ENCODE measurements around the gene METAP1D.
"Not testable (repeated sequence)": the region's sequence is repeated elsewhere in the genome, so short reads cannot be mapped to it uniquely, and the experiment has no call there.

Gene METAP1D

DNA sequence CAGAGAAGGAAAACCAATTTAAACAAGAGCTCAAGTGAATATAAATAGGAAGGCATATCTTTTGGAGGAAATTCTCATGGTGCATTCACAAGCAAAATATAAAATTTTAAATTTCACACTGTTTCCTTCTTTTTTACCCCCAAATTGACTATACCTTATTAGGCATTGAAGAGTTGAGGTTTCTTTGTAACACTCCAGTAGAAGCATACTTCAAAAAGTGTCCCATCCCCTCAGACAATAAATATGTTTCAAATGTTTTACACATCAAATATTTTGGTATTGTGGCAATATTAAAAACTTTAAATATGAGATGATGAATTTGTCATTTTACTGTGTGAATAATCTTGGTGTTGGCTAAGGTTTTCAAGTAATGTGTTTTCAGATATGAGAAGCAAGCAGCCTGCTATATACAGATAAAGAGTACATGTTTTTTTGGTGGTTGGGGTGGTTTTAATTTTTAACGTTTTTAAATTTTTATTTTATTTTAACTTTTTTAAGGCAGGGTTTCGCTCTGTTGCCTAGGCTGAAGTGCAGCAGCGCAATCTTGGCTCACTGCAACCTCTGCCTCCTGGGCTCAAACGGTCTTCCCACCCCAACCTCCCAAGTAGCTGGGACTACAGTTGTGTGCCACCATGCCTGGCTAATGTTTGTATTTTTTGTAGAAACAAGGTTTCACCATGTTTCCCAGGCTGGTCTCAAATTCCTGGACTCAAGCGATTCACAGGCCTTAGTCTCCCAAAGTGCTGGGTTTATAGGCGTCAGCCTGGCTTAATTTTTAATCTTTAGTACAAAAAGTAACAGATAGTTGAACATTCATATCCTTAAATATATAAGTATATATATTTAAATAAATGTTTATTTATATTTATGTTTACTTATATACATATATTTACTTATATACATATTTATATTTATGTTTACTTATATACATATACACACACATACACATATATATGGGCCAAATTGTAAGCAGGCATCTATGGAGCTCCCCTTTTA lies 49.1 kb downstream of the METAP1D start:
- no peak for DNase-seq (ENCODE audit: low spot score)

DNA sequence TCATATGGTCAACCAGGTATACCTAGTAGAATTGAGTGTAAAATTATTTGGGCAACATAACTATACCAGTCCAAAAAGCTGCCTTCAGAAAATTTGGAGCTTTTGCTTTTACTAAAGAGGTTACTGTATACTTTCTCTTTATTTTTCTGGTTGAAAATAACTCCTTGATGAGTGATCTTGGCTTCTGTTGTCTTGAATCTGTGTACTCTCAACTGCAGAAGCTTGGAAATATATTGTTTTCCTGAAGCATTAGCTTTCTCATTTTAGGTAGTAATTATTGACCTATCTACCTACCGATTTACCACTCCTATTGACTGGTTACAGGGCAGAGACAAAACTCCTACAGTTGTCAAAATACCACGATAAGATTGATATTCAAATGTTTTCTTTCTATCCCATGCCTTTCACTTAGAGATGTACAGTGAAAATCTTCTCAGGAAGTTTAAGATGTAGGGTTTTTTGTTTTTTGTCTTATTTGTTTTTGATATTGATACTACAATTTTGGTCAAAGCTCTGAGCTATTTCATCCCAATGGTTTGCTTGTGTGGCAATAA lies 49.9 kb downstream of the METAP1D start:
- no peak for DNase-seq (ENCODE audit: low spot score)

DNA sequence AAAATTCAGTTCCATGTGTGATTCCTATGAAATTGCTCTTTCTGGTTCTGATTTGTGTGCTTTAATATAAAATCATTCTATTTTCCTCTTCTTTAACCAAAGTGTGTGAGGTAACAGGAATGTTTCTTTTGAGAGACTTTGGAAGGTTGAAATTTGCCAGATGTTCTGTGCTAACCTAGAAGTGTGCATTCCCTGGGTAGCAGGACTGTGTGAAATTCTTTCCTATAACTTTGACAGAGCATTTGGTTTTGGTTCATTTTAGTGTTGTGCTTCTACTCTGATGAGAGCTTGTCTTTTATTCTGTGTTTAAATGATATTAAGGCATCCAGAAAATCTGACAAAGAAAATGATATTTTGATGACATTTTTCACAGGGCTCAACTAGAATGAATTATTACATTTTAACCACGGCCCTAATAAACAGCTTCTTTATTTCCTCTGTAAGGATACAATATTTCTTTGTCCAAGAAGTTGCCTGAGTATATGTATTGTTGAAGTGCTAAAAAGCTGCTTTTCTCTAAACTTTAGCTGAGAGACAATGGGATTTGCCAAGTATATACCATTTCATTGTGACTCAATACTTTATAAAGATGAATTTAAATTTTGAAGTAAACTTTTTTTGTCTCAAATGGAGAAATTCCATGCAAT lies 50.8 kb downstream of the METAP1D start:
- DNase-seq (ENCODE audit: low spot score): no peak

DNA sequence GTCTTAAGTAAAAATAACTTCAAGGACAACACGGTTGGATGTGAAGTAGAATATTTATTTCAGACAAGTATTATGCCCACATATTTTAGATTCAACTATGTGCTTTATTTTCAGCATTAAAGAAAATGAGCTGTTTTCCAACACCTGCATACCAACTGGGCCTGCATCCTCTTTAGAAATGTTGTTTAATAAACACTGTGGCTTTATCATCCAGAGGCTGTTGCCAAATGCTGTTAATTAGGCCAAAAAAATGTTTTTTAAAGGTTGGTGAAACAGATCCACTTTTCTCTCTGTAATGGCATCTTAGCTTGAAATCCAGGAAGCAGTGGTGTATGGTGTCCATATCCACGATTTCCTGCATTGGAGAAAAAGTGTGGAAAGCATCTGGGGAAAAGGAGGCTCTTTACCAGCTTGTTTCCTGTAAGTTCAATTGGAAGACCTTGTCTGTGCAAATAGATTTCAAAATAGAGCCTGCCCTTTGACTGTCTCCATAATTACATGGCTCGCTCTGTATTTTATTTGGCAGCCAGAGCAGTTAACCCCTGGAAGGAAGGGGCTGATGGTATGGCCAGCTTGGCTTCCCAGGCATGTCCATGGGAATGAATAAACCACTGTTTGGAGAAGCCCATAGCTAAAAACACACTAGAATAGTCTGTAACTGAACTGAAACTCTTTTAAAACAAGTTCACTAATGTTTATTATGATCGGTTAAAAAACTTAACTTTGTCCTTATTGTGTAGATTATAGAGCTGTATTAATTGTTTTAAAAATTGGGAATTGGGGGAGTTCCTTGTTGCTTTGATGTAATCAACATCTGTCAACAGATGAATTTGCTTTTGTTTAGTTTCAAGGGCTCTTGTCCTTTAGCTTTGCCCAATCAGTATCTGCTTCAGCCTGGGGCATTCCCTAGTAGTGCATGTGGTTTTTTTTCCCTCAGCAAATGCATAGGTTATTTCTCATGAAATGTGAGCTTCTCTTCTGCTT lies 52.5 kb downstream of the METAP1D start:
- DNase-seq (ENCODE audit: low spot score): no peak

DNA sequence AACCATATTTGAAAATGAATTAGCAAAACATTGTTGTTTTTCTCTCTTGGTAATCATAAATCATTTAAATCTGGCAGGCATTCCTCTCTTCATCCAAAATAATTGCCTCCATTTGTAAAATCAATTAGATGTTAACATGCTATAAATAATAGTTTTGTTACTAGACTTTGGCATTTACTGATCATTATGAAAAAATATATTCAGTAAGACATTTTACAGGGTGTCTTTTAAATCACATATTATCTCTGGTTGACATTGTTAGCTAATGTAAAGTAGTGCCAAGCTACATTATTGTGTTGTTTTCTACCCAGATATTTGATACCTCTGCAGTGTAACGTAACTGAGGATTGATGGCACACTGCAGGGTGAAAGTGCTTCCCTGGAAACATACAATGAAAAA lies 53.7 kb downstream of the METAP1D start:
- DNase-seq (ENCODE audit: low spot score): no peak

DNA sequence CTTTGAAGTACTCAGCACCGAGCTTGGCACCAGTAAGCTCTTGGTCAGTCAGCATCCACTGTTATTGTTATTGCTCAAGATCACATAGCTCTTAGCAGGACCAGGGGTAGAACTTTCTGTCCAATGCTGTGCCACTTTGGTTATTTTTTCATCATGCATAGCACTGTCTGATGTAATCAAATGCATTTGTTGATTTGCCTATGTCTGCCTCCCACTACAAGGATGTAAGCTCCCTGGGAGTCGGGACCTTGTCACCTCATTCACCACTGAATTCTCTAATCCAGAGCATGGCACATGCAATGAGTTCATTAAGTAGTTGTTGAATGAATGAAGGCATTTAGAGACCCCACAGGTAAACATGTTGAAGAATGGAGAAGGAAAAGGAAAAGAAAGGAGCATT lies 56.5 kb downstream of the METAP1D start:
- no peak for DNase-seq (ENCODE audit: low spot score)

DNA sequence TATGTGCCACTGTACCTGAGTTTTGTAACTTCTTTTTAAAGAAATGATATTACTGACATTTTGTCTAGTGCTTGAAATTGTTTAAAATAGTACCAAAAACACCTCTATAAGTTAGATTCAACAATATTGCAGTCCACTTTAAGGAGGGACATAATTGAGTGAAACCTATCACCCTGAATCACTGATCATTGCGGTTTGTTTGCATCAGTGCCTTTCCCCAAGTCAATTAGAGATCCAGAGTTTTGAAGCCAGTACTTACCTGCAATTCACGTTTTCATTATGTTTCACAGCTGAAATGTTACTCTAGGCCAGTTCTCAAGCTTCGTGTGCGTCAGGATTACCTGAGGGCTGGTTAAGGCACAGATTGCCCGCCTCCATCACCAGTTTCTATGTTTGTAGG lies 58.9 kb downstream of the METAP1D start:
- no peak for DNase-seq (ENCODE audit: low spot score)

DNA sequence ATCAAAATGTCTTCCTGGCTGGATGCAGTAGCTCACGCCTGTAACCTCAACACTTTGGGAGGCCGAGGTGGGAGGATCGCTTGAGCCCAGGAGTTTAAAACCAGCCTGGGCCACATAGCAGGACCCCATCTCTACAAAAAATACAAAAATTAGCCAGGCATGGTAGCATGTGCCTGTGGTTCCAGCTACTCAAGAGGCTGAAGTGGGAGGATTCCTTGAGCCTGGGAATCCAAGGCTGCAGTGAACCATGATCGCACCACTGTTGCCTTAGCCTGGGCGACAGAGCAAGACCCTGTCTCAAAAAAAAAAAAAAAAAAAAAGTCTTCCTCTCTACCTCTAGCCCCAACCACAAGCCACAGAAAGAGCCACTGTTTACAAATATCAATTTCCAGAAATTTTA lies 60.4 kb downstream of the METAP1D start:
- DNase-seq (ENCODE audit: low spot score): not testable (repeated sequence)

DNA sequence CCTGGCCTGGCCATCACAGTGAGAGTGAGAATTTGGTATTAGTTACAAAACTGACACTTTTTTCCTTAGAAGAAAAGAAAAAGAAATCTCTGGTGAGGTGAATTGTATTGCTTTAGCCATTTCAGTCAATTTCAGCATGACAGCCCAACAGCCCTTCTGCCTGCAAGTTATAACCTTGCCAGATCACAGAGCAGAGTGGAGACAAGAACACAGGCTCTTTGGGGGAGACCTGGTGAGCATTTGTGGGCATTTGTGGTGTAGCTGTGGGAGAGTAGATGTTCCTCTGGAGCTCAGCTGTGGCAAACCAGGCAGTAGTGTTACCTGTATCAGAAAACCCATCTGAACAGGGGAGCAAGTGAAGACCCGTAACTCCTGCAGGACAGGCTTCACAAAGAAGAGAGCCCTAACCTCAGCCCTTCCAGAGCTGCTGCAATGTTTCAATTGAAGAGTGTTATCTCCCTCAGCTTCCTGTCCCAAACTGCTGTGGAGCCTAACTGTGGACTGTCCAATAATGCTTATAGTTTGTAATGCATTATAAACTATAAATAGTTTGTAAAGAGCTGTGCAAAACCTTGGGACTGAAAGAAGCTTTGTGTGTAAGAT lies 62.8 kb downstream of the METAP1D start:
- DNase-seq (ENCODE audit: low spot score): no peak

DNA sequence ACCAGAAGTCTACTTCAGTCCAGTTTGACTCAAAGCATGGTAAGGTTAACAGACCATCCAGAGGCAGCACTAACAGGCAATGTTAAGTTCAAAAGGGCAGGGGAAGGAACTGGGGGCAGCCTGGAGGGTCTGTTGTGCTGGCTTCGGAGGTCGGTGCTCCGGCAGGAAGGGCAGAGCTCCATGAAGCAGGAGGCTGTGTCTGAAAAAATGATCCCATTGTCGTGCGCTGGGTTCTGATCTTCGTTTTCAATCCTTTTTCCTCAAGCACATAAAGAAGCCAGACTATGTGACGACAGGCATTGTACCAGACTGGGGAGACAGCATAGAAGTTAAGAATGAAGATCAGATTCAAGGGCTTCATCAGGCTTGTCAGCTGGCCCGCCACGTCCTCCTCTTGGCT lies 63.7 kb downstream of the METAP1D start:
- no peak for DNase-seq (ENCODE audit: low spot score)

DNA sequence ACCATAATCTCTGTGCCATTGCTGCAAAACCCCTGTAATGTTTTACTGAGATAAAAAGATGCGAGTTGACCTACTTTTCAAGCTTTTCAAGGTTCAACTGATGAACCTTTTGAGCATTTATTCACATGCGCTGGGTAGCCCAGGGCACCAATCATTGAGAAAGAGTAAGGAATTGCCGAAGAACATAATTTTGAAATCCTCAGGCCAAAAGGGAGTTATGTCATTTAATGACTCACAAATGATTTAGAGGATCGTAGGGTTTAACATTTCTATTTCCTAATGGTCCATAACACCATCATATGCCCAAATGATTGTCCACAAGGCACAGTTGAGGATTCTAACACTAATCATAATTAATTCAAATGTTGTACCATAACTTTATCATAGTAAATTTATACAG lies 65.4 kb downstream of the METAP1D start:
- DNase-seq (ENCODE audit: low spot score): no peak

DNA sequence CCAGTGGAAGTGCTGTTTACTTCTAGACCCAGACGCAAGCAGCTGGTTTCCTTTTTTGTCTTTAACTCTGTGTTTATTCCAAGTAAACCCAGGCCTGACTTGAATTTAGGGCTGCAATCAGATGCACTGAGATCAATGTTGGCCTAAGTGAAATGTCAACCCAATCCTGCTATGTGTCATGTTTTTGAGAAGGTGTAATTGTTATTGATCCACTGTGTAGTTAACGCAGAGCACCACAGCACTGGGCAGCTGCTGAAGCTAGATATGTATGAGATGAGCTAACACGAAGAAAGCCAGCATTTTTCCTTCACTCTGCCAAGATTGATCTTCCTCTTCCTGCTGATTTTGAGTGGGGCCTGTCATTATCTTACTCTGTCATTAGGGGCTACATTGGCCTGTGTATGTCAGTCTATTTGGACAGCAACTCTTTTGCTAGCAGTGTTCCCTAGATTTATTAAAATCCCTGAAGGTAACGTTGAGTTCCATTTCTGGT lies 66.7 kb downstream of the METAP1D start:
- no peak for DNase-seq (ENCODE audit: low spot score)

DNA sequence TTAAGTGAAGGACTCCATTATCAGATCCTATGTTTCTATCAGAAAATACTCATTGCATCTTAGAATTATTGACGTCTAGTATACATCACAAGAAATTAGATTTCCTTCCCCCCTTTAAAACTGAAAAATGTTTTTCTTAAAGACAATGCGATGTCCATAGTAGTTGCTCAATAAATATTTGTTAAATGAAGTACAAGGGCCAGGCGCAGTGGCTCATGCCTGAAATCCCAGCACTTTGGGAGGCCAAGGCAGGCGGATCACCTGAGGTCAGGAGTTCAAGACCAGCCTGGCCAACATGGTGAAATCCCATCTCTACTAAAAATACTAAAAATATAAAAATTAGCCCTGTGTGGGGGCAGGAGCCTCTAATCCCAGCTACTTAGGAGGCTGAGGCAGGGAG lies 68.2 kb downstream of the METAP1D start:
- not testable (repeated sequence) for DNase-seq (ENCODE audit: low spot score)

DNA sequence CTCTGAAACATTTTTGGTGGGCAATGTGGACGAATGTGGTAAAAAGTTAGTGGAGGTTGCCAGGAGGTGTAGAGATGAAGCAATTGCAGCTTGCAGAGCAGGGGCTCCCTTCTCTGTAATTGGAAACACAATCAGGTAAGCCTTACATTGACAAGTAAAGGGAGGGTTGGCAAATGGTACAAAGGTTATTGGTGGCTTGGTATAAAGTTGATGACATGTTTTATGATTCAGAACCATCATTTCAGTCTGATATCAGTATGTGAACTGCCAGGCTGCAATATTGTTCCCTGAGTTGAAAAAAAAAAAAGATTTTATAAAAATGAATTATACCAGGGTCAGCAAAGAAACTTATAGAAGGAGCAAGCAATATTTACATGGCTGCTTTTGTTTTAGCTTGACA lies 71.2 kb downstream of the METAP1D start:
- no peak for DNase-seq (ENCODE audit: low spot score)

DNA sequence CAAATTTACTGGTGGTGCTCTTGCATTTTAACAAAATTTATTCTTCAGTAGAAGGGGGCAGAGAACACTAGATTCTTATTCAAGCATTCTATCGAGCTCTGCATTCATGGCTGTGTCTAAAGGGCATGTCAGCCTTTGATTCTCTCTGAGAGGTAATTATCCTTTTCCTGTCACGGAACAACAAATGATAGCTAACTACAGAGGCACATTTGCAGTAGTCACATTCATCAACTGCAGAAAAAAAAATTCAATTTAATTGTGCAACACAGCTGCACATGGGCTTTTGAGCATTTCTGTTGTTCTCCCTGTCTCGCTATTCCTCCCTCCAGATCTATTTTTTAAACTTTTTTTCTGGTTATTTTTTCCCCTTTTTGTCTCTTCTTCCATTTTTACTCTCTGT lies 72.5 kb downstream of the METAP1D start:
- no peak for DNase-seq (ENCODE audit: low spot score)

DNA sequence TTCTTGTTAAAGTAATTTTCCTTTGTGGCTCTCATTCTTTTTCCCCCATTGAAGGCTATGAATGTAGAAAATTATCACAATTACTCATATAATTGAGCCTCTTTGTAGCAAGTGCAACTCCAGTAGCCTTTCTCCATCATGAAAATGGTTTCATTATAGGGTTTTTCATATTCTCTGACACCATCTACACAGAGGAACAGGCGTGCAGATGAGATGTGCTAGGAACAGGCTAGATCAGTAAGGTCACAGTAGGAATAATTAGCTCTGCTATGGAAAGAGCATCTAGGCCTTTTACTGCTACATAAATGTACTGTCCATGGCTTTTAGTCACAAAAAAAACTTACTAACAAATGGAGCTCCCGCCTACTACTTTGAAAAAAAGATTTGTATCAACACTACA lies 73.0 kb downstream of the METAP1D start:
- DNase-seq (ENCODE audit: low spot score): no peak

DNA sequence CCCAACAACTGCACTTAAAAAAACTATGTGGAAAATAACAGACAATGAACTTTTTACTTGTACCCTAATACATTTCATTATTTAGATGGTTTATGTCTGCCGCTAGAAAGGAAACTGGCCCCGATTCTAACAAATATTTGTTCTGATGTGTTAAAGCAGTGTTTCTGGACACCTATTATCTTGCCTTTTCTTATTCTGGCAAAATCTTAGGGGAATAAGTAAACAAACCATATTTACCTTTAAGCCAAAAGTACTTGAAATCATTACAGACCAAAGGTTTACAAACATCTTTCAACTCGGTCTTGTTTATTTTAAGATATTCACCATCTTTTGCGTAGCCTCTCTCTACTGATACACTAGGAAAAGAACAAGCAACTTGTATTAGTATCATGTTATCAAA lies 73.8 kb downstream of the METAP1D start:
- DNase-seq (ENCODE audit: low spot score): no peak

DNA sequence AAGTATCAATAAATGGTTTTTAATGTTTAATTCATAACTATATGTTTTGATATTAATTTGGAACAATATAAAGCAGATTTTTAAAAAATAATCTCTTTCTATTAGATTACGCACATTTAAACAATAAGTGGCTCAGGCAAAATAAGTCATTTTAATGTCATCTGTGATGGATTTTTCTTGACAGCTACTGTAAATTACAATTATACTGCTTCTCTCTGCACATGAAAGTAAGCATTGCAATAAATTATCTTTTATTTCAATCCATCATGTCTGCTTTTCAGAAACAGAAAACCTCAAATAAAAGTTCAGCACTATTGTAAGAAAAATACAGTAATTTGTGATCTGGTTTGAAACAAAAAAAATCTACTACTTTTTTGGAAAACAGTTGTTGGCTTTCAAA lies 74.5 kb downstream of the METAP1D start:
- no peak for DNase-seq (ENCODE audit: low spot score)

DNA sequence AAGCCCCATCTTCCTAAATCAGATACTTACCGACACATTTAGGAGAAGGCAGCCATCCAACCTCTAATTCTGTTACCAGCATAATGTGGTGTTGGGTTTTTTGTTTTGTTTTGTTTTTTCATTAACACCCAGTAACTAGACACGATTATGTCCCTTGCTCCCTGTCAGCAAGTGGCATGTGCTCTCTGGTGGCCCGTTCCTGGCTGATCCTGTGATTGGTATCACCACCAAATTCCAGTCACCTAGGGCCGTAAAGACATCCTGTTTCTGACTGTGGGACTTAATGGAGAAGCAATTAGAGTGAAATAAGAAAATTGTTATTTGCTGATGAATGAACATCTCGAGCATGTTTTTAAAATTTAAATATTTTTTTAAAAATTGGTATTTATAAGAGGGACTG lies 79.7 kb downstream of the METAP1D start:
- DNase-seq (ENCODE audit: low spot score): no peak

DNA sequence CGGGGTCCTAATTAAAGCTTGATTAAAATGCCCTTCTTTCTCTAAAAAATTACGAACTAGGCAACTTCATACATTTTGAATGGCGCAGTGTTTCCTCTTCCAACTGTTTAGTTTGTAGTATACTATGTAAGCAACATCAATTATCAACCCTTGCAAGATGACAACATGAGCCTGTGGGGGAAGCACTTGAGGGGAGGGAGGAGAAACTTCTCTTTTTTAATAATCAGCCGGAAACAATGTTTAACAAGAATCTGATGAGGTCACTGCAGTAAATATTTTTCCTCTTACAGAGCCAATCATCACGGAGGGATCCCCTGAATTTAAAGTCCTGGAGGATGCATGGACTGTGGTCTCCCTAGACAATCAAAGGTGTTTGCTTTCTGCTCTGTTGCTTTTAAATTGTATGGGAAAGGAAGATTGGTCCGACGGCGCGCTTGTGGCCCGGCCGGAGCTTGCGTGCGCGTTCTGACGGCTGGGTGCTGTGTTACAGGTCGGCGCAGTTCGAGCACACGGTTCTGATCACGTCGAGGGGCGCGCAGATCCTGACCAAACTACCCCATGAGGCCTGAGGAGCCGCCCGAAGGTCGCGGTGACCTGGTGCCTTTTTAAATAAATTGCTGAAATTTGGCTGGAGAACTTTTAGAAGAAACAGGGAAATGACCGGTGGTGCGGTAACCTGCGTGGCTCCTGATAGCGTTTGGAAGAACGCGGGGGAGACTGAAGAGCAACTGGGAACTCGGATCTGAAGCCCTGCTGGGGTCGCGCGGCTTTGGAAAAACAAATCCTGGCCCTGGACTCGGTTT lies 80.3 kb downstream of the METAP1D start:
- DNase-seq (ENCODE audit: low spot score): no peak

Measured in activated CD4-positive, alpha-beta T cell treated with anti-CD3 and anti-CD28 coated beads, Interleukin-2, Interleukin-4, amounts not matched to agents 100 ng/mL and 50 ng/mL, durations not matched to agents 16 hours and 8 hours (primary cell).